ENCODE measurements around the gene PNPLA1.
A peak's percentile ranks its signal among the peaks of the same experiment; 100 is the strongest.

Gene PNPLA1

GRCh38 chr6:36305885-36306284, 36.0 kb downstream of the PNPLA1 start:
- Histone ChIP-seq H3K27ac (no peak overlapping the region), H3K4me3 (no peak overlapping the region)
- DNase-seq (ENCODE audit: low spot score): no peak
- TF ChIP-seq, protein P1, sequence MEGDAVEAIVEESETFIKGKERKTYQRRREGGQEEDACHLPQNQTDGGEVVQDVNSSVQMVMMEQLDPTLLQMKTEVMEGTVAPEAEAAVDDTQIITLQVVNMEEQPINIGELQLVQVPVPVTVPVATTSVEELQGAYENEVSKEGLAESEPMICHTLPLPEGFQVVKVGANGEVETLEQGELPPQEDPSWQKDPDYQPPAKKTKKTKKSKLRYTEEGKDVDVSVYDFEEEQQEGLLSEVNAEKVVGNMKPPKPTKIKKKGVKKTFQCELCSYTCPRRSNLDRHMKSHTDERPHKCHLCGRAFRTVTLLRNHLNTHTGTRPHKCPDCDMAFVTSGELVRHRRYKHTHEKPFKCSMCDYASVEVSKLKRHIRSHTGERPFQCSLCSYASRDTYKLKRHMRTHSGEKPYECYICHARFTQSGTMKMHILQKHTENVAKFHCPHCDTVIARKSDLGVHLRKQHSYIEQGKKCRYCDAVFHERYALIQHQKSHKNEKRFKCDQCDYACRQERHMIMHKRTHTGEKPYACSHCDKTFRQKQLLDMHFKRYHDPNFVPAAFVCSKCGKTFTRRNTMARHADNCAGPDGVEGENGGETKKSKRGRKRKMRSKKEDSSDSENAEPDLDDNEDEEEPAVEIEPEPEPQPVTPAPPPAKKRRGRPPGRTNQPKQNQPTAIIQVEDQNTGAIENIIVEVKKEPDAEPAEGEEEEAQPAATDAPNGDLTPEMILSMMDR (IDR thresholded peaks at IDR 0.05): no peak

DNA sequence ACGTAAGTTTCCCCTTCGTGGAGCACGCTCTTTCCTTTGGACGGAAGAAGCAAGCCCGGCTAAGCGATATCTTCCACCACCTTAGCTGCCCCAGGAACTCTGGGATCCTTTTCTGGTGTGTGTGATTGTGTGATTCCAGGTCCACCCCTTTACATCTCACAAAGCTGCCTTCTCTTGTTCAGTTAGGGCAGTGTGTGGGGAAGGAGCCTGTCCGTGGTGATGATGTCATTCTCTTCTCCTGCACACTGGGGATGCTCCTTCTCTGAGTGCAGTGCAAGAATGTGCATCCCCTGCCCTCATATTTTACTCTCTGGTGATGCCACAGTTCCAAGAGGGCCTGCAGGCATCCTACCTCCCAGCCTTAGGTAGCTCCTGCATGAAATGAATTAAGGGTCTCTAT, 36.5 kb downstream of the PNPLA1 start:
- TF ChIP-seq, protein P1 (IDR thresholded peaks at IDR 0.05): no peak
- DNase-seq (ENCODE audit: low spot score): no peak
- Histone ChIP-seq H3K27ac (no peak overlapping the region), H3K4me3 (no peak overlapping the region)

- TF ChIP-seq, protein P1 (IDR thresholded peaks at IDR 0.05): no peak
- H3K27ac ChIP-seq: no peak overlapping the region
- DNase-seq (ENCODE audit: low spot score): no peak
- no peak overlapping the region for H3K4me3 ChIP-seq
These were observed 38.7 kb downstream of the PNPLA1 start for GRCh38 chr6:36308514-36308913.

- H3K4me3 ChIP-seq: no peak overlapping the region
- H3K27ac ChIP-seq: no peak overlapping the region
- no peak for DNase-seq (ENCODE audit: low spot score)
- TF ChIP-seq, protein P1 (IDR thresholded peaks at IDR 0.05): no peak
These were observed 39.3 kb downstream of the PNPLA1 start for GRCh38 chr6:36309203-36309602.

GRCh38 chr6:36309900-36310299, 40.0 kb downstream of the PNPLA1 start:
- TF ChIP-seq, protein P1 (IDR thresholded peaks at IDR 0.05): no peak
- no peak overlapping the region for H3K4me3 ChIP-seq

GRCh38 chr6:36312854-36313648, 43.2 kb downstream of the PNPLA1 start:
- no peak for DNase-seq (ENCODE audit: low spot score)
- TF ChIP-seq, protein P1 (IDR thresholded peaks at IDR 0.05): no peak
- H3K27ac ChIP-seq: peak overlapping the region; percentile 1 to 27
- H3K4me3 ChIP-seq: no peak overlapping the region

More at GRCh38 chr6:36309900-36310299, 40.0 kb downstream of the PNPLA1 start:
- no peak for DNase-seq (ENCODE audit: low spot score)
- no peak overlapping the region for H3K27ac ChIP-seq

DNA sequence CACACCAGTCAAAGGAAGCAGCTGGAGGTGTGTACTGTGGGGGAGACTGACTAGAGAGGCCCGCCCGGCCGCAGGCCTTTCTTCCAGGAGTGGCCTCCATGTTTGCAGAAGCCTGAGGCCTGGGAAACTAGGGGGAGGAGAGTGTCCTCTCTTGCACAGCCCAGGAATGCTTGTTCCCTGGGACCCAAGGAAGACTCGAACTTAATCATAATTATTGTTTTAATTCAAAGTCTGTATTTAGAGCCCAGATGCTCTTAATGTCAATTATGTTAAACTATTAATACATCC, 43.7 kb downstream of the PNPLA1 start:
- no peak overlapping the region for H3K4me3 ChIP-seq
- no peak for DNase-seq (ENCODE audit: low spot score)
- H3K27ac ChIP-seq: no peak overlapping the region
- TF ChIP-seq, protein P1 (IDR thresholded peaks at IDR 0.05): no peak

Data from coronary artery (tissue), 2 donors.